Inflammatory macrophage treated with lipopolysaccharide for 1 hour (primary cell): ENCODE results near the gene FAM131A.
"Not testable (repeated sequence)": the region's sequence is repeated elsewhere in the genome, so short reads cannot be mapped to it uniquely, and the experiment has no call there.

Experiments
- DNase-seq, 2 donors: peaks; one replicate each; pipeline ENCODE4 v3.0.0-alpha.2; 2020 to 2022

FAM131A gene

DNA sequence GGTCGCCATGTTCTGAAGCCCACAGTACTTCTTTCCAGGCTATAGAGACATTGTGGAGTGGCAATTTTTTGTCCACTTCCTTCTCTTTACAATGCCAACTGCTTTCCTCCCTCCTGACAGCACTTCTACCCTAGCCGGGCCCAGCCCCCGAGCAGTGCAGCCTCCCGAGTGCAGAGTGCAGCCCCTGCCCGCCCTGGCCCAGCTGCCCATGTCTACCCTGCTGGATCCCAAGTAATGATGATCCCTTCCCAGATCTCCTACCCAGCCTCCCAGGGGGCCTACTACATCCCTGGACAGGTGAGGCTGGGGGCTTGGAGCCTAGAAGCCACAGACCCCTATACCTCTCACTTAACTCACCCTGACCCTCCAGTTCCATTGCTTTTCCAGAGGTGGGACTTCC is 20.2 kb upstream of the FAM131A start:
- no peak for DNase-seq

DNA sequence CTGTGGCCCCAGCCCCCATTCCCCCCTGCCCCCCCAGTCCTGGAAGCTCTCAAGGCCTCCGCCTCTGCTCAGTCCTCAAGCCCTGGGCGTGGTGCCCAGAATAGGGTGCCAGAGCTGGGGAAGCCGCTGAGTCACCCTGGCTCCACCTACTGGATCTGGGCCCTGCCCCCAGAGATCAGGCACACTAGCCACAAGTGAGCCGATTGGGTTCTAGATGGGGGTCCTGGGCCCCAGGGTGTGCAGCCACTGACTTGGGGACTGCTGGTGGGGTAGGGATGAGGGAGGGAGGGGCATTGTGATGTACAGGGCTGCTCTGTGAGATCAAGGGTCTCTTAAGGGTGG is 17.3 kb upstream of the FAM131A start:
- peak; percentile 83 to 84 for DNase-seq

DNA sequence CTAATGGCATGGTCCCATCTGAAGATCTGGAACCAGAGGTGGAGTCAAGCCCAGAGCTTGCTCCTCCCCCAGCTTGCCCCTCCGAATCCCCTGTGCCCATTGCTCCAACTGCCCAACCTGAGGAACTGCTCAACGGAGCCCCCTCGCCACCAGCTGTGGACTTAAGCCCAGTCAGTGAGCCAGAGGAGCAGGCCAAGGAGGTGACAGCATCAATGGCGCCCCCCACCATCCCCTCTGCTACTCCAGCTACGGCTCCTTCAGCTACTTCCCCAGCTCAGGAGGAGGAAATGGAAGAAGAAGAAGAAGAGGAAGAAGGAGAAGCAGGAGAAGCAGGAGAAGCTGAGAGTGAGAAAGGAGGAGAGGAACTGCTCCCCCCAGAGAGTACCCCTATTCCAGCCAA is 15.7 kb upstream of the FAM131A start:
- no peak for DNase-seq

DNA sequence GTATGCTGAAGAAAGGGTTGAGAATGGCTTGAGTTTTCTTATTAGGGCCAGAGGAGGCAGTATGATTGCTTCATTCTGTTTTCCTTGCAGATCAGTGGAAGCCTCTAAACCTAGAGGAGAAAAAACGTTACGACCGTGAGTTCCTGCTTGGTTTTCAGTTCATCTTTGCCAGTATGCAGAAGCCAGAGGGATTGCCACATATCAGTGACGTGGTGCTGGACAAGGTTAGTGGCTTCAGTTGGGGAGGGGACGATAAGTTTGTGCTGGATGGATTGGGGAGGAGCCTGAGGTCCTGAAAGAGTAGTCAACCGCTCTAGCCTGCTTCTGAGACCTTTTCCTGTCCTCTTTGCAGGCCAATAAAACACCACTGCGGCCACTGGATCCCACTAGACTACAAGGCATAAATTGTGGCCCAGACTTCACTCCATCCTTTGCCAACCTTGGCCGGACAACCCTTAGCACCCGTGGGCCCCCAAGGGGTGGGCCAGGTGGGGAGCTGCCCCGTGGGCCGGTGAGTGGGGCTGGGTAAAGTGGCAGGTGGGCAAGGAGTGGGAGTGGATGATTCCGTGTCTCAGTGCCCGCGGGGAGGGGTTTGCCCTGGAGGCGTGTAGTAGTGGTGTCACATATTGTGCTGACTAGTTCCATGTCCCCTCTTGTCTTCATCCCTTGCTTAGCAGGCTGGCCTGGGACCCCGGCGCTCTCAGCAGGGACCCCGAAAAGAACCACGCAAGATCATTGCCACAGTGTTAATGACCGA is 14.5 kb upstream of the FAM131A start:
- peak in 1 of 2 donors; percentile 72 for DNase-seq

DNA sequence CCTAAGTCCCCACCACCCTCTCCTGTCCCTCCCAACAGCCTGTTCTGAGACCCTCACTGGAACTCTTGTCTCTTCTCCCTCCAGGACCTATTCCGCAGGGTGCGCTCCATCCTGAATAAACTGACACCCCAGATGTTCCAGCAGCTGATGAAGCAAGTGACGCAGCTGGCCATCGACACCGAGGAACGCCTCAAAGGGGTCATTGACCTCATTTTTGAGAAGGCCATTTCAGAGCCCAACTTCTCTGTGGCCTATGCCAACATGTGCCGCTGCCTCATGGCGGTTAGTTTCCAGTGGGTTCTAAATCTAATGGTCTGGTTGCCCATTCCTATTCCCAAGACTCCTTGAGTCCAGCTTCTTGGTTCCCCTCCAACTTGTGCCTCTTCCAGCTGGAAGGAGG is 13.7 kb upstream of the FAM131A start:
- DNase-seq, result no peak

DNA sequence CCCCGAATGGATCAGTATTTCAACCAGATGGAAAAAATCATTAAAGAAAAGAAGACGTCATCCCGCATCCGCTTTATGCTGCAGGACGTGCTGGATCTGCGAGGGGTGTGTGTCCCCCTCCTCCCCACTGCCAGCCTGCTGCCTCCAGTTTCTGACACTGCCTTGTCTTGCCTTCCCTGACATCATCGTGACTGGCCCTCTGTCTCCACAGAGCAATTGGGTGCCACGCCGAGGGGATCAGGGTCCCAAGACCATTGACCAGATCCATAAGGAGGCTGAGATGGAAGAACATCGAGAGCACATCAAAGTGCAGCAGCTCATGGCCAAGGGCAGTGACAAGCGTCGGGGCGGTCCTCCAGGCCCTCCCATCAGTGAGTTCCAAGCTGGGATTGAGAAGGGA is 12.1 kb upstream of the FAM131A start:
- no peak for DNase-seq

DNA sequence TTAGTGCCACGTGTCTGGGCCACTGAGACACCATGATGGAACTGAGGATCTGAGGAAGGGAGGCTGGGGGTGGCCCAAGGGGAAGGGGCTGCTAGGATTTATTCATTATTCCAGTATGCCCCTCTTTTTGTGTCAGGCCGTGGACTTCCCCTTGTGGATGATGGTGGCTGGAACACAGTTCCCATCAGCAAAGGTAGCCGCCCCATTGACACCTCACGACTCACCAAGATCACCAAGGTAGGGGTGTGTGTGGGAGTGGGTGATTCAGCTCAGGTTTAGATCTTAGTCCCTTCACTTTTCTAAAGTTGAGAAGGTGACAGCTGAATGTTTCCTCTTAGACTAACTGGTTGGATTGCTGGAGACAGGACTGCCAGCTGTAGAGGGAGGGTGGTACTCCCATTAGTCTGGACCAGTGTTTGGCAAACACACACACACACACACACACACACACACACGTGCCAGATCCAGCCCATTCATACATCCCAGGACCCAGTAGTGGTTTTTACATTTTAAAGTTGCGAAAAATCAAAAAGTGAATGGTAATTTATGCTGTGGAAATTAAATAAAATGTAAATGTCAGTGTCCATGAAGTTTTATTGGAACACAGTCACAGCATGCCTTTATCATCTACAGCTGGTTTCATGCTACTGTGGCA is 11.6 kb upstream of the FAM131A start:
- DNase-seq, result no peak

DNA sequence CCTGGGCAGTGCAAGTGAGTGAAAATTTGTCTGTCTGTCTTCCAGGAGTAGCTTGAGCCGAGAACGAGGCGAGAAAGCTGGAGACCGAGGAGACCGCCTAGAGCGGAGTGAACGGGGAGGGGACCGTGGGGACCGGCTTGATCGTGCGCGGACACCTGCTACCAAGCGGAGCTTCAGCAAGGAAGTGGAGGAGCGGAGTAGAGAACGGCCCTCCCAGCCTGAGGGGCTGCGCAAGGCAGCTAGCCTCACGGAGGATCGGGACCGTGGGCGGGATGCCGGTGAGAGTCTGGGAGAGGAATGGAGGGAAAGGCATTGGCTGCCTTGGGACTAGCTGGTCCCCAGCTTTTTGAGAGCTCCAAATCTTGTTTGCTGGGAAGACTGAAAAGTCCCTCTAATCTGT is 10.2 kb upstream of the FAM131A start:
- no peak for DNase-seq

DNA sequence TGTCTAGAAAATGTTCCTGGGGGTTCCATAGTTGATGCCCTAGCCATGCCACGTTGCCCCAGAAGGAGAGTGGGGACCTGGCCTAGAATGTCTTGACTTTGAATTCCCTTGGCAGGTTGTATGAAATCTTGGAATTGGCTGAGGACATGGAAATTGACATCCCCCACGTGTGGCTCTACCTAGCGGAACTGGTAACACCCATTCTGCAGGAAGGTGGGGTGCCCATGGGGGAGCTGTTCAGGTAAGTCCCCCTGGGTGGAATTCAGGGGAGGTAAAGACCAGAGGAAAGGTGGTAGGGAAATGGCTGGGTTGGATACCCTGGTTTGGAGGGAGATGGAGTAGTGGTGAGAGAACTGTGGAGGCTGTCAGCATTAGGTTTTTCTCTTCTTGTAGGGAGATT is 8.9 kb upstream of the FAM131A start:
- DNase-seq, result no peak

DNA sequence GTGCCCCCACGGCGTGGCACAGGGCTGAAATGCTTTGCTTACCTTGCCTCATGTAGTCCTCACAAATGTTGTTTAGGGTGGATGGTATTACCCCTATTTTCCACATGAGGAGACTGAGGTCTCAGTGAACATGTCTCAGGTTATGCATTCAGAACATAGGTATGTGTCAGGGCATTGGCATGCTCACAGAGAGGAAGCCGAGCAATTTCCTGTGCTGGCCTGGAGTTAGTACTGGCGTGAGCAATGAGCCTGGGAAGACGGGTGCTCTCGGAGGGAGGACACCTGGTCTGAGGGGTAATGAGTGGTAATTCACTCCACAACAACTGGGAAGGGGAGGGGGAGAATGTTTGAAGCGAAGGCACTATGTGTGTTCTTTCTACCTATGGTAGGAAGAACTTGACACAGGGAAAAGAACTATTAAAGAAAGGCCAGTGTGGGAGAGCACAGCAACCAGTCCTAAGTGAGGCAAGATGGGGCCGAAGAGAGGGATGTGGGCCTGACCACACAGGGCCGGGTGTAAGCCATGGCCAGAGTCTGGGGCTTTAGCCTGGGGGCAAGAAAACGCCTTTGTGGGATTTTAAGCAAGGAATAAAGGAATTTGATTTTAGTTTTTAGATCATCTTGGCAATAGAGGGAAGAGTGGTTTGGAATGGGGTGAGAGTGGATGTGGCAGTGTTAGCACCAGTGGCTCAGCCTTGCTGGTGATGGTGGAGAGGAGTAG is 4.9 kb upstream of the FAM131A start:
- no peak for DNase-seq

DNA sequence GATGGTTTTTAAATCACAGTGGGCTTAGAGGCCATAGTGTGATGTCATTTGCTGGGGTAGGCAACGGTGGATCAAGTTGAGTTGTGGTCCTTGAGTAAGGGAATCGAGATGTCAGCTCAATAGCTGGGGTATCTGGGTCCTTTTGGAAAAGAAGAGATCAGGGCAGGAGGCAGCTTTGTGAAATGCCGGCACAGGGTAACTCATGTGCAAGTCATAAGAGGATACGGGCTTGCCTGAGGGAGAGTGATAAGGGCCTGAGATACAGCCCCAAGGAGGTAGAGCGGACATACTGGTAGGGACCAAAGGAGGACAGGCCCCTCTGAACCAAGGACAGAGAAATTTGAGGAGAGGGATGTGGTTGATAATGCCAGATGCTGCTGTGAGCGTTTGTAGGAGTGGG is 4.2 kb upstream of the FAM131A start:
- DNase-seq, result no peak

DNA sequence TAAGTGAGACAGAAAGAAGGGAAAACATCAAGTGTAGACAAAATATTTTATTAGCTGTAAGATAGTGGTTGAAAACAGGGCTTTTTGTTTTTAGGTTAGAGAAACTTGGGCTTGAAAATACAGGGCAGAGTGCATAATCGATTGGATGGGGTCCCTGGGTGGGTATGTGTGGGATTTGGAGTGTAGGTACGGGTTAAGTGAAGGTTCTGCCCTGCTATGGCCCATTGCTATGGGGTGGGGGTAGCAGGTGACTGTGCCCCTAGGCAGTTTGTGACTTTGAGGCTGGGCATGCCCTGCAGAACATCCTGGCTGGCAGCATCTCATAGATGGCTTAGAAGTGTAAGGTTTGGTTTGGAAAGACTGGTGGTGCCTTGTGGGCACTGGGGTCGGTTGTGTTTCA is 3.7 kb upstream of the FAM131A start:
- no peak for DNase-seq

DNA sequence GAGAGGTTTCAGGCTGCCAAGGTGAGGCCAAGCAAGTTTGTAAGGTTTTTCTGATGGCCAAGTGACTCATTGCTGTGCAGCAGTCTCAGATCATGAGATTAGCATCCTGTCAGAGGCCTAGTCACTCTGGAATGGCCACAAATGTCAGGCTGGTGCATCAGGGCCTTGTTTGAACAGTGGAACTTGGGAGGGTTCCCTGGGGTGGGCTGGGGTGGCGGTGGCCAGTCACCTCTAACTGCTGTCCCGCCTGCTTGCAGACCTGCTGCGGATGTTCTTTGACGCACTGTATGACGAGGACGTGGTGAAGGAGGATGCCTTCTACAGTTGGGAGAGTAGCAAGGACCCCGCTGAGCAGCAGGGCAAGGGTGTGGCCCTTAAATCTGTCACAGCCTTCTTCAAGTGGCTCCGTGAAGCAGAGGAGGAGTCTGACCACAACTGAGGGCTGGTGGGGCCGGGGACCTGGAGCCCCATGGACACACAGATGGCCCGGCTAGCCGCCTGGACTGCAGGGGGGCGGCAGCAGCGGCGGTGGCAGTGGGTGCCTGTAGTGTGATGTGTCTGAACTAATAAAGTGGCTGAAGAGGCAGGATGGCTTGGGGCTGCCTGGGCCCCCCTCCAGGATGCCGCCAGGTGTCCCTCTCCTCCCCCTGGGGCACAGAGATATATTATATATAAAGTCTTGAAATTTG is 2.8 kb upstream of the FAM131A start:
- peak; percentile 11 to 44 for DNase-seq

DNA sequence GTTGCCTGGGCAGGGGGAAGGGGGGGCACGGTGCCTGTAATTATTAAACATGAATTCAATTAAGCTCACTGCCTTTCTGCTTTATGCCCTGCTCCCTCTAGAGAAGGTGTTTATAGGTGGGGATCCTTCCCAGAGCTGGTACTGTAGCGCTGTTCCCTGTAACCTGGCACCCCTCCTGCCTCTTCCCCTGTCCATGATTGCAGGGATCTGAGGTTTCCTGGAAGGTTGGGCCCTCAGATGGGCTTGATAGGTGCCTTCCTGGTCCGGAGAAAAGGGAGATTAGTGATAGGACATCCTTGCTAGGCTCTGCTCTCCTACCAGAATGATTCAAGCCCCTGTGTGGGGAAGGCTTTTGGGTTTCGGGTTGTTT is 2.1 kb upstream of the FAM131A start:
- DNase-seq, result no peak

DNA sequence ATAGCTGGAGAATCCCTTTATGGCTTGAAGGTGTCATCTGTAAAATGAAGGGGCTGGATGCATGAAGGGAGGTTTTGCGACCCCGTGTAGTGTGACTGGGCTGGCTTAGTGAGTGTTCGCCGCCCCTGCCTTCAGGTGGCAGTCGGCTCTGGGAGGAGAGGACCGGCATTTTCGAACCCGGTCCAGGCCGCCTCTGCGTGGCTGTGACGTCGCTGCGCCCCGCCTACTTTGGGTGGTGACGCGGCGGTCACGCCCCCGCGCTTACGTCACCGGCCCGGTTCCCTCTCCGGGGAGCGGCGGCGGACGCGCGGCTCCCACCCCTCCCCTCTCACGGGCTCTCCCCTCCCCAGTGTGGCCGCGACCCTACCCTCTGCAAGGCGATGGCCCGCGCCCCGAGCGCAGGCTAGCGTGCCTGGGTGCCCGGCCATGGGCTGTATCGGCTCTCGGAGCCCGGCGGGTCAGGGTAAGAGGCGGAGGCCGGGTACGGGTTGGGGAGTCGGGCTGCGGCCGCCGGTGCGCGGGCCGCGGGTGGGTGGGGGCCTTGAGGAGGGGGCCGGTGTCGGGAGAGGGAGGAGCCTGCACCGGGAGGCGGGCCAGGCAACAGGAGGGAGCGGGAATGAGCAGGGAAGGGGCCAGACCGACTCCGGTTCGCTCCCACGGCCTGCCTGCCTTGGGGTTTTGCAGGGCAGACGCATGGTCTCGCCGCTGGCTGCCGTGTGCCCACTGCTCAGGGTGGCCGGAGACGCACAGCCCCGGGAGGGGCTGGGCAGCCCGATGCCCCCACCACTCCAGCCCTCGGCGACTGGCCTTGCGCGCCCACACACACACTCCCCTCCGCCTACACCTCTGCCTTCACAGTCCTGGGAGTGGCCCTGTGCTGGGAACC is 1.5 kb upstream of the FAM131A start:
- peak; percentile 48 to 89 for DNase-seq

DNA sequence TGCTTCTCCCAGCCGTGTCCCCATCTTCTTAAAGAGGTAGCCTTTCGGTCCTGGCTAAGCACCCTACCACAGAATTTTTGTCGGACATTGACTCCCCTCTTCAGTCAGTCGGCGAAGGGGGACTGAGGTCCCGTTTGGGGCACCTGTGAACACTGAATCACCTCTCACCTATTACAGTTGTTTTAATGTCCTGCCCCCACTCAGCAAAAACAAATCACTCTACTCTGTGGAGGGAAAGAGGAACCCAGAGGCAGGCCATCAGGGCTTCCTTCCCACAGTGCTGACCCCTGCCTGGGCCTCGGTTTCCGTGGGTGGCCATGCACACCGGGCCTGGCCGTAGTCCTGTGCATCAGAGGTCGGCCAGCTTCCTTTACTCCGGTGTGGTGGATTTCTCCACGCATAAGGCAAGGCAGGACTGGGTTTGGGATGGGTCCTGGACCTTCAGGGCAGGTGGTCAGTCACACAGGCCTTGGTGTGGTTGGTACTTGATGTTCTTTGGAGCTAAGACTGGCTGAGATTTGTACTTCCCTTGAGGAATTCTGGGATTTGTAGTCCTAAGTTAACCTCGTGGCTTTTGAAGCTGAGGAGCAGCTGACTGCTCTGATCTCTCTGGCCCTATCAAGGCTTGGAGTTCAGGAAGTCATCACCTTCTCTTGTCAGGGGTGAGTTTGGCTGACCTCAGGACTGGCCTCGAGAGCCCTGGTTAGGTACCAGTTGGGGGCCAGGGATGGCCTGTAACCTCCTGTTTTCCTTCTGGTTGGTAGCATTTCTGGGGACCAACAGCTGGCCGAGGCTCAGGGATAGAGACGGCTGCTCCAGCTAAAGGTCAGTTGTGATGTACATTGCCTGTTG is 627 bp upstream of the FAM131A start:
- peak; percentile 52 to 58 for DNase-seq

DNA sequence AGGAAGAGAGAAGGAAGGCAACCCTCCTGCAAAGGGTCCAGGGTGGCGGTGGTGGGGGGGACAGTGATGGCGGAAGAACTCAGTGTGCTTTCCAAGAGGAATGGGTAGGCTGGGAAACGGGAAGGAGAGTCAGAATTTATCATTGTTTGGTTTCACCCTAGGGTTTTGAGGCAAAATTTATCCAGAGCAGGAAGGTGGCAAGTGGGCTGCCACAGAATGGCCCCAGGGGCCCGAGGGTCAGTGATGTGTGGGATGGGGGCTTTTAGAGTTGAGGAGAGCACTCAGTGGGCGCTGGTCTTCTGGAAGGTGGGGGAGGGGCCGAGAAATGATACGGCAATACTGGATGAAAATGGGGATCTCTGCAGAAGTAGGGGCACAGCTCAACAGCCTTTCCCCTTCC is 581 bp downstream of the FAM131A start:
- DNase-seq, result no peak

DNA sequence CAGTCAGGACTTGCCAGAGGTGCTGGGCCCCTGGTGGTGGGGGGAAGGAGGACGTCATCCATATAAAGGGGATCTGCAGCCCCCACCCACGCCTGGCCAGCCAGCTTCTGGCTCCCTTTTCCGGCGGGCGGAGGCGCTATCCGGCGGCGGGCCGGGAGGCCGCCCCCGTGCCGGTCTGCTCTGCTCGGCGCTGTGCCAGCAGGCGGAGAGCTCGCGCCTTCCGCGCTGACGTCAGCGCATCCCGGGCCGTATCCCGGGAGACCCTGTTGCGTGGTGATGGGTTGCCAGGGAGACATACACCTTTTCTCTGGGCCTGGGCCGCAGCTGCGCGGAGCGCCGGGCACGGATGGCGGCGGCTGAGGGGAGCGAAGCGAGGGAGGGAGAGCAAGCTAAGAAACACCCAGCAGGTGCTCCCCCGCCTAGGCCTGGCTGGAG is 1.1 kb downstream of the FAM131A start:
- peak; percentile 31 to 56 for DNase-seq

DNA sequence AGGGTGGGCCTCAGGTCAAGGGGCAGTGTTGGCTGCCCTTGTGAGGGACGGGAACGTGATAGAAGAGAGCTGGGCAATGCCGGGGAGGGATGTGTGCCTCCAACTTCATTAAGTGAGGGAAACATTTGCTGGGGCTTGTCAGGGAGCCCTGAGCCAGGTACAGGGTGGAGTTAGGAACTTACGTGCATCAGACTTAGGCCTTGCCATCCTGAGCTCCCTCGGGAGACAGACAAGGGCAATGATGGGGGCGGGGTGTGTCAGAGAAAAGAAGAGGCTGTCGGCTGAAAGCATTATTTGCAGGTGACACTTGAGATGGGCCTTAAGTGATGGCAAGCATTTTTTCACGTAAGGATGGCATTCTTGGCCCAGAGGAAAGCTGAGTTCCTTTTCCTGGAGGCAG is 1.6 kb downstream of the FAM131A start:
- DNase-seq, result no peak

DNA sequence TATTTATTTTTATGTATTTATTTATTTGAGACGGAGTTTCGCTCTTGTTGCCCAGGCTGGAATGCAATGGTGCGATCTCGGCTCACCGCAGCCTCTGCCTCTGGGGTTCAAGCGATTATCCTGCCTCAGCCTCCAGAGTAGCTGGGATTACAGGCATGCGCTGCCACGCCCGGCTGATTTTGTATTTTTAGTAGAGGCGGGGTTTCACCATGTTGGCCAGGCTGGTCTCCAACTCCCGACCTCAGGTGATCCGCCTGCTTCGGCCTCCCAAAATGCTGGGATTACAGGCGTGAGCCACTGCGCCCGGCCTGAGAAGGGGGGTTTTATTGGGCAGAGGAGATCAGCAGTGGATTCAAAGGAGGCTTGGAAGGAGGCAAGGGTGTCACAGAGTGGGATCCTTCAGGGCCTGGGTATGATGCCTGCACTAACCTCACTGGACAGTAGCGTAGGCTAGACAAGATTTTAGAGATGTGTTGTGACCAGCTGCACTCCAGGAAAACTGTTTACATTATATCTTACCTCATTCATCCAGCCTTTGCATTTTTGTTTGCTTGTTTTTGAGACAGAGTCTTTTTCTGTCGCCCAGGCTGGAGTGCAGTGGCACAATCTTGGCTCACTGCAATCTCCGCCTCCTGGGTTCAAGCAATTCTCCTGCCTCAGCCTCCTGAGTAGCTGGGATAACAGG is 2.2 kb downstream of the FAM131A start:
- DNase-seq, result not testable (repeated sequence)

DNA sequence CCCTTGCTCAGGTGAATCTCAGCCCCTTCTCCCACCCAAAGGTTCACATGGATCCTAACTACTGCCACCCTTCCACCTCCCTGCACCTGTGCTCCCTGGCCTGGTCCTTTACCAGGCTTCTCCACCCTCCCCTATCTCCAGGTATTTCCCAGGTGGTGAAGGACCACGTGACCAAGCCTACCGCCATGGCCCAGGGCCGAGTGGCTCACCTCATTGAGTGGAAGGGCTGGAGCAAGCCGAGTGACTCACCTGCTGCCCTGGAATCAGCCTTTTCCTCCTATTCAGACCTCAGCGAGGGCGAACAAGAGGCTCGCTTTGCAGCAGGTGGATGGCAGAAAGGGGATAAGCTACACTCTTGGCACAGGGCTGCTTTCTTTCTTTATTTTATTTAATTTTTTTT is 4.5 kb downstream of the FAM131A start:
- no peak for DNase-seq
